ENCODE results near the gene LZTFL1.

The LZTFL1 gene

GRCh38 chr3:45775571-45776300 is 66.2 kb downstream of the LZTFL1 start:
- TF ChIP-seq ZFX (IDR thresholded peaks at IDR 0.05; ENCODE audit: borderline replicate concordance), result no peak
- TF ChIP-seq, protein P1, sequence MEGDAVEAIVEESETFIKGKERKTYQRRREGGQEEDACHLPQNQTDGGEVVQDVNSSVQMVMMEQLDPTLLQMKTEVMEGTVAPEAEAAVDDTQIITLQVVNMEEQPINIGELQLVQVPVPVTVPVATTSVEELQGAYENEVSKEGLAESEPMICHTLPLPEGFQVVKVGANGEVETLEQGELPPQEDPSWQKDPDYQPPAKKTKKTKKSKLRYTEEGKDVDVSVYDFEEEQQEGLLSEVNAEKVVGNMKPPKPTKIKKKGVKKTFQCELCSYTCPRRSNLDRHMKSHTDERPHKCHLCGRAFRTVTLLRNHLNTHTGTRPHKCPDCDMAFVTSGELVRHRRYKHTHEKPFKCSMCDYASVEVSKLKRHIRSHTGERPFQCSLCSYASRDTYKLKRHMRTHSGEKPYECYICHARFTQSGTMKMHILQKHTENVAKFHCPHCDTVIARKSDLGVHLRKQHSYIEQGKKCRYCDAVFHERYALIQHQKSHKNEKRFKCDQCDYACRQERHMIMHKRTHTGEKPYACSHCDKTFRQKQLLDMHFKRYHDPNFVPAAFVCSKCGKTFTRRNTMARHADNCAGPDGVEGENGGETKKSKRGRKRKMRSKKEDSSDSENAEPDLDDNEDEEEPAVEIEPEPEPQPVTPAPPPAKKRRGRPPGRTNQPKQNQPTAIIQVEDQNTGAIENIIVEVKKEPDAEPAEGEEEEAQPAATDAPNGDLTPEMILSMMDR (IDR thresholded peaks at IDR 0.05), result no peak
- H3K27ac ChIP-seq, result no peak overlapping the region

DNA sequence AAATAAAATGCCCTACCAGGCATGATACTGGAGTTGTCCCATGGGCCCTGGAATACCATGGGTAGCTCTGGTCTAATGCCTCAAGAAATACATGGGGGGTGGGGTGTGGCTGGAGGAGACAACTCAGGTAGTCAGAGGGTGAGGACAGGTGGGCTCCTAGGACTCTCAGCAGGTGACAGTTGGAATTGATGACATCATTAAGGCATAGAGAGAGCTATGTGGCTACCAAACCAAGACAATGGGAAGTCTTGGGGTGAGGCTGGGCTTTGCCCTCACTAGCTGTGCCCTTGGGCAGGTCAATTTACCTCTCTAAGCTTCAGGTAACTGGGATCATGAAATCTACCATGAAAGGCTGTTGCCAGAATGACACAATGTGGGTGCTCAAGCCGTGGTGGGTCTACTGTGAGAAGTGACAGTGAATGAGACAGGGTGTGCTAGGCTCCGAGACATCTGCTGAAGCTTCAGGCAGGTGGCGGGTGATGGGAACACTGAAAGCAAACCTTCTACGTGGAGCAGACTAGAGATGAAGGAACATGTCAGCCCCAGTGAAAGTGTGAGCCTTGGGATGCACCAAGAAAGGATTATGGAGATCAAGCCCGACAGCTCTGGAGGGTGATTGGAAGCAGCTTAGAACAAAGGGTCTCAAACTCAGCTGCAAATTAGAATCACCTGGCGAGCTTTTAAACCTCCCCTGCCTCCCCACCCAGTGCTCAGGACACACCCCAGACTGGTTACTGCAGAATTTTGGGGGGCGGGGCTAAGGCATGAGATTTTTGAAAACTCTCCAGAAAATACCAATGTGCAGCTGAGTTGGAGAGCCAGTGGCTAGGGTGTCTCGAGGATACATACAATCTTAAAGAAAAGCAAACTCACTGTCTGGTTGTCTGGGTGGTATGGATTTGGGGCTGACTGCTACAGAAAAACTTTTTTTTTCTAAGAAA is 67.1 kb downstream of the LZTFL1 start:
- no peak for TF ChIP-seq ZFX (IDR thresholded peaks at IDR 0.05; ENCODE audit: borderline replicate concordance)
- TF ChIP-seq, protein P1 (IDR thresholded peaks at IDR 0.05), result no peak

GRCh38 chr3:45773714-45774449 is 68.0 kb downstream of the LZTFL1 start:
- TF ChIP-seq, protein P1 (IDR thresholded peaks at IDR 0.05), result no peak
- TF ChIP-seq ZFX (IDR thresholded peaks at IDR 0.05; ENCODE audit: borderline replicate concordance), result no peak
- no peak overlapping the region for H3K27ac ChIP-seq

More for the DNA sequence above, 67.1 kb downstream of the LZTFL1 start:
- H3K27ac ChIP-seq, result no peak overlapping the region

Data from 22Rv1 (cell line).